ENCODE measurements around the gene PRKAR2A.

DNA sequence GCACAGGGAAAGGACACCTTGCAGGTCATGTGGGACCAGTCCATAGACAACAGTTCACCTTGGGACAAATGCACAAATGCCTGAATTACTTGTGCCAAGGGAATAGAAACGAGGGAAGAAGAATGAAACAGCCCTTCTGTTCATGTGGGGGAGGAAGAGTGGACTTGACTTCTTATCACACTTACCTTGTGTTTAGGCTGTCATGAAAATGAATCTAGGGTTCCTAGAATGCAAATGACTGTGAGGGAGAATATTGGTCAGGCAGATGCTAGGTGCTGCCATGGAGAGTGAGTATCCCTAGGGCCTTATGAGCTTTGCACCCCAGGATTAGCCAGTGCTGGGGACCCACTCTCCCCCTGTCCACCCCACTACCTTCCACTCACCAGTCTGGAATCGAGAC is 11.0 kb upstream of the PRKAR2A start:
- TF ChIP-seq CTCF (IDR thresholded peaks at IDR 0.05; ENCODE audit: low read length) = no peak
- no peak for TF ChIP-seq EZH2 (optimal IDR thresholded peaks at IDR 0.05; ENCODE audit: low read depth, low read length)

All from MM.1S (cell line).